ENCODE measurements around the gene CEP85L. TPM values are rescaled to one million over a fixed set of nuclear protein-coding genes. Genes with fewer than 3 reads are reported as not detected.
A peak's percentile ranks its signal among the peaks of the same experiment; 100 is the strongest.

CEP85L gene
- total RNA-seq, 2 donors from 2014 or later = 32.3 to 46.2 TPM

DNA sequence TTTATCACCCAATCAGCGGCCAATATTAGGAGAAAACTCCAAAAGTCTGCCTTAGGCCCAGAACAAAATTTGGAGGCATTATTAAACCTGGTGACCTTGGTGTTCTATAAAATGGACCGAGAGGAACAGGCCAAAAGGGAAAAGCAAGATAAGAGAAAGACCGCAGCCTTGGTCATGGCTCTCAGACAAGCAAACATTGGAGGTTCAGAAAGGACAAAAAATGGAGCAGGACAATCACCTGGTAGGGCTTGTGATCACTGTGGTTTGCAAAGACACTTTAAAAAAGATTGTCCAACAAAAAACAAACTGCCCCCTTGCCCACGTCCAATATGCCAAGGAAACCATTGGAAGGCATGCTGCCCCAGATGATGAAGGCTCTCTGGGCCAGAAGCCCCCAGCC lies 31.2 kb downstream of the CEP85L start:
- H3K9me3 Mint-ChIP-seq = no peaks in the 10 kb centered on the region
- peaks cover 30% of the 10 kb centered on the region for H3K4me1 Mint-ChIP-seq
- H3K36me3 Mint-ChIP-seq (ENCODE audit: low read depth) = peaks cover 20% of the 10 kb centered on the region
- no peak overlapping the region for H3K4me3 Mint-ChIP-seq
- no peaks in the 10 kb centered on the region for H3K27me3 Mint-ChIP-seq
- ATAC-seq (replicated peaks) = no peak
- H3K27ac Mint-ChIP-seq = no peak overlapping the region

DNA sequence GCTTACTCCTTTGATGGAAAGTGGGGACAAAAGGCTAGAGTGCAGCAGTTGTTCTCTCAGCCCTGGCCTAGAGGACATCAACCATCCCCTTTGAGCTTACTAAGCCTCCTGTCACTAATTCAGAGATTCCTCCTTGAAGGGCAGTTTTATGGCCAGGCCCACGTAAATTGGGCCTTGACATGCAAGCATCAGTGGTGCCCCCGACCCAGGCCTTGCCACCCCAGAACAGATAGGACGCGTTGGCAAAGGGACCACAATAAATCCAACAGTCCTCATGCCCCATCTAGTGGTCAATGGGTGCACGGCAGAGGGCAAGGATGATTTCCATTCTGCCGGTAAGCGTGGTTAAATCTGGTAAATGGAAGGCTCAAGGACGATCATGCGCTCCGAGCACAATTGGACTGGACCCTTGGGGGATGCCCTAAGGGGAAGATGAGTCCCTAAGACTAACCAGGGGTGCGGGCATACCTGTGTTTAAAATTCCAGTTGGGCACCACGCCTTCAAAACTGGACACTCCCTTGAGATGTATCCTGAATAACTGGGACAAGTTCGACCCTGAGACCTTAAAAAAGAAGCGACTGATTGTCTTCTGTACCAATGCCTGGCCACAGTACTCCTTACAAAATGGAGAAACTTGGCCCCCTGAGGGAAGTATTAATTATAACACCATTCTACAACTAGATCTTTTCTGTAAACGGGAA lies 32.6 kb downstream of the CEP85L start:
- H3K36me3 Mint-ChIP-seq (ENCODE audit: low read depth) = peaks cover 30% of the 10 kb centered on the region

DNA sequence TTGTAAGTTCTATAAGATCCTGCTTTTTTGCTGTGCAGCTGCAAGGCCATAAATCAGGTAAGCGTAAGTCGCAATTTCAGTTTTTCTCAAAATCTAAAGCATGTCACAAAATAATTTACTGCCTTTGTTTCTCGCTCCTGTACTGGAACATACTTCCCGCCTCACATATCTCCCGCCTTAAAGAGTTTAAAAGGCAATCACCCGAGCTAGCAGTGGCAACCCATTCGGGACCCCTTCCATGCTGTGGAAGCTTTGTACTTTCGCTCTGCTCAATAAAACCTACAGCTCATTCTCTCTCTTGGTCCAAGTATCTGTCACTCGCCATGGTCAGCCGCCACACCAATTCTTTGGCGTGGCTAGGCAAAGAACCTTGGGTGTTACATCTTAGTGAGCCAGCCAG lies 34.0 kb downstream of the CEP85L start:
- no peaks in the 10 kb centered on the region for H3K9me3 Mint-ChIP-seq
- ATAC-seq (replicated peaks) = no peak
- H3K27ac Mint-ChIP-seq = peak overlapping the region; percentile 3
- no peaks in the 10 kb centered on the region for H3K27me3 Mint-ChIP-seq
- peaks cover 39% of the 10 kb centered on the region for H3K36me3 Mint-ChIP-seq (ENCODE audit: low read depth)
- peaks cover 24% of the 10 kb centered on the region for H3K4me1 Mint-ChIP-seq
- no peak overlapping the region for H3K4me3 Mint-ChIP-seq

More for the DNA sequence above, 32.6 kb downstream of the CEP85L start:
- Mint-ChIP-seq H3K27me3 (no peaks in the 10 kb centered on the region), H3K27ac (peak overlapping the region; percentile 43), H3K4me3 (no peak overlapping the region), H3K9me3 (no peaks in the 10 kb centered on the region), H3K4me1 (peaks cover 26% of the 10 kb centered on the region)
- peak; percentile 84 for ATAC-seq (replicated peaks)

DNA sequence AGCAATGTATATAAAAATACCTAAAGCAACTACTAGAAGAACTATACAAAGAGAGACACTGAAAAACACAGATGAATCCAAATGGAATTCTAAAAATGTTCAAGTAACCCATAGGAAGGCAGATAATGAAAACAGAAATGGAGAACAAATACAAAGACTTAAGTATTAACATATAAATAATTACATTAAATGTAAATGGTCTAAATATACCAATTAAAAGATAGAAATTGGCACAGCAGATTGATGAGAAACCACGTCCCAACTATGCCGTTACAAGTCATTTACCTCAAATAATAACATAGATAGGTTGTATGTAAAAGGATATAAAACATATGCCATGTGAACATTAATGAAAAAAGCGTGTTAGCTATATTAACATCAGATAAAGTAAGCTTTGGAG lies 40.1 kb downstream of the CEP85L start:
- ATAC-seq (replicated peaks) = no peak
- no peaks in the 10 kb centered on the region for H3K9me3 Mint-ChIP-seq
- peaks cover 69% of the 10 kb centered on the region for H3K36me3 Mint-ChIP-seq (ENCODE audit: low read depth)
- no peak overlapping the region for H3K4me3 Mint-ChIP-seq
- H3K4me1 Mint-ChIP-seq = peaks cover 36% of the 10 kb centered on the region
- no peaks in the 10 kb centered on the region for H3K27me3 Mint-ChIP-seq
- H3K27ac Mint-ChIP-seq = no peak overlapping the region

DNA sequence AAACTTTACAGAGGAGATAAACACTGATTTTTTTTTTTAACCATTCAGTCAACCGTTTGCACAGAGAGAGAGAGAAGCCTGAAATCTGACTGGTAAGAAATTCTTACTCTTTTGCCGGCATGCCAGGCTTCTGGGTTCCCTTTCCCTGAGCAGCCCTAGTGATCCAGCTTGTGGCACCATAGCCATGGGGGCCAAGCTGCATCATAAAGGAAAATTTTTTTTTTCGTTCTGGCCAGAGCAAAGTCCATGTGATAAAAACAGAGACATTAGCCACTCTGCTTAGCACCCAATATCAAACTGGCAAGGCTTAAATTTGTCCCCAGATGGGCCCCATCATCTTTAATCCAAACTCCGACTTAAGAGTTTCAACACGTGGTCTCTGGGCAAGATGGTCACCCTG lies 44.5 kb downstream of the CEP85L start:
- no peaks in the 10 kb centered on the region for H3K27me3 Mint-ChIP-seq
- H3K9me3 Mint-ChIP-seq = no peaks in the 10 kb centered on the region
- no peak for ATAC-seq (replicated peaks)
- peak overlapping the region; percentile 58 for H3K27ac Mint-ChIP-seq
- peaks cover 57% of the 10 kb centered on the region for H3K36me3 Mint-ChIP-seq (ENCODE audit: low read depth)
- H3K4me1 Mint-ChIP-seq = peaks cover 32% of the 10 kb centered on the region
- H3K4me3 Mint-ChIP-seq = peak overlapping the region; percentile 45

DNA sequence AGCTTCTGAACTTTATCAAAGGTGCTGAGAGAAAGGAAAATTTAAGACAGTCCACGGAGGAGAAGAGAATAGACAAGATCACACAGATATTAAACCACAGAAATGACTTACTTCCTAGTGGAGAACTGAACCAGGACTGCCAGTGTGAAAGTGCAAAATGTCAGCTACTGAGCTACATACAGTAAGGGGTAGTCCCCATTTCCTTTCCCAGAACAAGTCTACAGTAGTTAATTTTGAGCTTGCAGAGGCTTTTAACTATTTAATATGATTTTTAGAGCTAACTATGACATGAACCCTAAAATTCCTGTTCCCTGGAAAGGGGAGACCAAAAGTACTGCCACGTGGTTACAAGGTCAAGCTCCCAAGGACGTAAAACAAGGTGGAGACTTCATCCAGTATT lies 45.1 kb downstream of the CEP85L start:
- H3K4me3 Mint-ChIP-seq = peak overlapping the region; percentile 45
- peak; percentile 64 for ATAC-seq (replicated peaks)
- H3K27me3 Mint-ChIP-seq = no peaks in the 10 kb centered on the region
- H3K27ac Mint-ChIP-seq = peak overlapping the region; percentile 58
- no peaks in the 10 kb centered on the region for H3K9me3 Mint-ChIP-seq
- peaks cover 53% of the 10 kb centered on the region for H3K36me3 Mint-ChIP-seq (ENCODE audit: low read depth)
- peaks cover 30% of the 10 kb centered on the region for H3K4me1 Mint-ChIP-seq

DNA sequence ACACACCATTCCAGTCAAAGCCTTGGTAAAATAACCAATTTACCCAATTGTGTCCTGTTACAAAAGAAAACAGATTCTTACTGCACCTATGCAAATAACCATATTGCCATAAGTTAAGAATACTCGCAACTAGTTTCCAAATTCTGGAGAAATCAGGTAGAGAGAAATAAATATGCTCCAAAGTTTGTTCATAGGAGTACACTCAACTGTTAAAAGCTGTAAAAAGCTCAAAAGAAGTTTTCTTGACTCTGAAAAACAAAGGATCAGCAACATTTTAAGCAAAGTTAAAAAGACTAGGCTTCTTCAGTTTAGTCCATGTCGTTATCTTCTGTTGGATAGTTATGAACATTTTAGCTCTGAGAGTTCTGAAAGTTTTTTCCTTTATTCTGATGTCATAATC lies 48.0 kb downstream of the CEP85L start:
- Mint-ChIP-seq H3K9me3 (no peaks in the 10 kb centered on the region), H3K4me3 (no peak overlapping the region), H3K27me3 (no peaks in the 10 kb centered on the region), H3K4me1 (peaks cover 22% of the 10 kb centered on the region), H3K36me3 (ENCODE audit: low read depth) (peaks cover 43% of the 10 kb centered on the region), H3K27ac (no peak overlapping the region)
- ATAC-seq (replicated peaks) = no peak

DNA sequence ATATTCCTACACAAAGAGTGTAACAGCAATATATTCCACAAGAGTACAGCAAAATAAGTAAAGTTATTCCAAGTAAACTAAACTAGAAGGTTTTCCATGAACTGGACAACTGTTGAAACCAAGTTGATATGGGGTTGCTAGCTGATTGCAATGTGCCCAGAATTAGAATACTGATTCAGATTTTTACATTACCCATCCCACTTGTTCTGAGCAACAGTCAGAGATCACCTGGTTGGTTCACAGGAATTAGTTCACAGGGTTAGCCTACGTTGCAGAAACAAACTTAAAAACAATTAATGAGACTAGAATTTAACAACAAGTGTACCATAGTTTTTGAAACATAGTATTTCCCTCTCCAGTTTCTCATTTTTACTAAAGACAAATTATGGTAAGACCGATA lies 49.1 kb downstream of the CEP85L start:
- Mint-ChIP-seq H3K36me3 (ENCODE audit: low read depth) (peaks cover 34% of the 10 kb centered on the region), H3K27ac (no peak overlapping the region)

DNA sequence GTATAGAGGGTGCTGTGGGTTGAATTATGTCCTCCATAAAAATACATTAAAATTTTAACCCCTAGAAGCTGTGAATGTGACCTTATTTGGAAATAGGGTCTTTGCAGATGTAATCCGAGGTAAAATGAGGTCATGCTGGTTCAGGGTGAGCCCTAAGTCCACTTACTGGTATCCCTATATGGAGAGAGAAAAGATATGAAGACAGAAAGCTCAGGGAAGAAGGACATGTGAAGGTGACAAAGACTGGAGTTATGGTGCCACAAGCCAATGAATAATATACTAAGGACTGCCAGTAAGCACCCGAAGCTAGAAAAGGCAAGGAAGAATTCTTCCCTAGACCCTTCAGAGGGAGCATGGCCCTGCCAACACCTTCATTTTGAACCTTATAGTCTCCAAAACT lies 53.1 kb downstream of the CEP85L start:
- Mint-ChIP-seq H3K27ac (no peak overlapping the region), H3K9me3 (peaks cover 3% of the 10 kb centered on the region), H3K4me1 (peaks cover 19% of the 10 kb centered on the region), H3K36me3 (ENCODE audit: low read depth) (peaks cover 21% of the 10 kb centered on the region), H3K27me3 (no peaks in the 10 kb centered on the region), H3K4me3 (no peak overlapping the region)
- no peak for ATAC-seq (replicated peaks)

More for the DNA sequence above, 49.1 kb downstream of the CEP85L start:
- no peak overlapping the region for H3K4me3 Mint-ChIP-seq
- ATAC-seq (replicated peaks) = no peak
- no peaks in the 10 kb centered on the region for H3K27me3 Mint-ChIP-seq
- H3K9me3 Mint-ChIP-seq = no peaks in the 10 kb centered on the region
- H3K4me1 Mint-ChIP-seq = peaks cover 20% of the 10 kb centered on the region

DNA sequence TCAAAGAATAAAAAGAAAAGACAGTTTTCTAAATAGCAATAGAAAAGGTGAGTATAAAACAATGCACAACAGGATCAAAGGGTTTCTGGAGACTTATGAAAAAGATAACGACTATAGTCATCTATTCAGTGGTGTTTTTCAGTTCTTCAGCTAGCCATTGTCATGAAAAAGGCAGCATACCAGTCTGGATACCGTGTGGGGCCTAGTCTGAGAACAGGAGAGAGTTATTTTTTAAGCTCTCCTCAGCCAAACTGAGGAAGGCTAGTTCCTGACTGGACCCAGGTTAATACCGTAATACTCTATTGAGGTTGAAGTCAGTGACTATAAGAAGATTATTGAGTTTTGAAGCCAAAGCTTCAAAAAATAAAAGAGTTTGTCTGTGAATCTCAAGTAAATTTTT lies 53.8 kb downstream of the CEP85L start:
- H3K36me3 Mint-ChIP-seq (ENCODE audit: low read depth) = peaks cover 15% of the 10 kb centered on the region
- peaks cover 19% of the 10 kb centered on the region for H3K4me1 Mint-ChIP-seq
- ATAC-seq (replicated peaks) = no peak
- peaks cover 3% of the 10 kb centered on the region for H3K9me3 Mint-ChIP-seq
- no peaks in the 10 kb centered on the region for H3K27me3 Mint-ChIP-seq
- no peak overlapping the region for H3K4me3 Mint-ChIP-seq
- no peak overlapping the region for H3K27ac Mint-ChIP-seq

DNA sequence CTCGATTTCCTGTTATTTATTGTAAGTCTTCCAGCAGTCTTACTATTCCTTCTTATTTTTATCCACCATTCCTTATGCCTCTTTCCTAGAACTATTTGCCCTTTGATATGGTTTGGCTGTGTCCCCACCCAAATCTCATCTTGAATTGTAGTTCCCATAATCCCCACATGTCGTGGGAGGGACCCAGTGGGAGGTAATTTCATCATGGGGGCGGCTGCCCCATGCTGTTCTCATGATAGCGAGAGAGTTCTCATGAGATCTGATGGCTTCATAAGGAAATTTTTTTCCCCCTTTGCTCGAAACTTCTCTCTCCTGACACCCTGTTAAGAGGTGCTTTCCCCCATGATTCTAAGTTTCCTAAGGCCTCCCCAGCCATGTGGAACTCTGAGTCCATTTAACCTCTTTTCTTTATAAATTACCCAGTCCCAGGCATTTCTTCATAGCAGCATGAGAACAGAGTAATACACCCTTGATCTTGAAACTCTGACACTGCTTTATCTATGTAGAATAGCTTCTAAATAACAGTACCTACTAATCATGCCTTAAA lies 54.5 kb downstream of the CEP85L start:
- Mint-ChIP-seq H3K36me3 (ENCODE audit: low read depth) (peaks cover 7% of the 10 kb centered on the region), H3K4me3 (peak overlapping the region; percentile 11), H3K27me3 (no peaks in the 10 kb centered on the region), H3K4me1 (peaks cover 19% of the 10 kb centered on the region), H3K9me3 (peaks cover 3% of the 10 kb centered on the region), H3K27ac (peak overlapping the region; percentile 68)
- peak; percentile 35 for ATAC-seq (replicated peaks)

DNA sequence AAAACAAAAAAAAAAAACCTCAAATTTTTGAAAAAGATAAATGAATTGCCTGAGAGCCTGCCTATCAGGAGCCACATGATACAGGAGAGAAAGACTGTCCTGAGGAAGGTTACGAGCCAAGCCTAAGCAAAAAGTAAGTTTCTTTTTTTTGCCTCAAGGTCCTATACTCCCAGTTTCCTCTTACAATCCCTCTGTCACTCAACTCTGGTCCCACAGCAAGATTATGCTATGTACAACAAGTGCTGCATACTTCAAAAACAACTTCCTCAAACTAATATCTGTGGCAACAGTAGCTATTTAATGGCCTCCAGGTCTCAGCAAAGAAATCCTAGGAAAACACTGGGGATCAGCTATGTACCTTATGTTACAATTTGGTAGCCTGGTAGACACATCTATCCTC lies 56.5 kb downstream of the CEP85L start:
- no peak overlapping the region for H3K27ac Mint-ChIP-seq
- H3K27me3 Mint-ChIP-seq = no peaks in the 10 kb centered on the region
- no peak for ATAC-seq (replicated peaks)
- H3K4me1 Mint-ChIP-seq = peaks cover 25% of the 10 kb centered on the region
- peaks cover 3% of the 10 kb centered on the region for H3K9me3 Mint-ChIP-seq
- peaks cover 19% of the 10 kb centered on the region for H3K36me3 Mint-ChIP-seq (ENCODE audit: low read depth)
- no peak overlapping the region for H3K4me3 Mint-ChIP-seq

DNA sequence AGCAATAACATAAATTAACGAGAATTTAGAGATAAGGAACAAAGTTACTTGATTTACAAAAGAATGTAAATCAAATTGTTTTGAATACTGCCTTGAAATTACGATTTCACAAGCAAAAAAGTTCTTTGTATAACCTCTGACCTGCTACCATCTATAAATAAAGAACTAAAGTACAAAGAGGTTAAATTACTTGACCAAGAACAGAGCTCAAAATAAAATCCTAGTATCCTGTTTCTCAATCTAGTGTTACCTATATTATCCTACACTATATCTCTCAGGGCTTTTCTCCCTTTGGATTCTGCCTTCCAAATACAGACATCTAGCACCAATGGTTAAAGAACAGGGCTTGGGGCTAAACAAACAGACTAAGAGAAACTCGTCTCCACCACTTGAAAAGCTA lies 59.5 kb downstream of the CEP85L start:
- Mint-ChIP-seq H3K36me3 (ENCODE audit: low read depth) (peaks cover 19% of the 10 kb centered on the region), H3K4me3 (no peak overlapping the region), H3K27me3 (no peaks in the 10 kb centered on the region), H3K27ac (no peak overlapping the region), H3K4me1 (peaks cover 22% of the 10 kb centered on the region), H3K9me3 (peaks cover 3% of the 10 kb centered on the region)
- no peak for ATAC-seq (replicated peaks)

DNA sequence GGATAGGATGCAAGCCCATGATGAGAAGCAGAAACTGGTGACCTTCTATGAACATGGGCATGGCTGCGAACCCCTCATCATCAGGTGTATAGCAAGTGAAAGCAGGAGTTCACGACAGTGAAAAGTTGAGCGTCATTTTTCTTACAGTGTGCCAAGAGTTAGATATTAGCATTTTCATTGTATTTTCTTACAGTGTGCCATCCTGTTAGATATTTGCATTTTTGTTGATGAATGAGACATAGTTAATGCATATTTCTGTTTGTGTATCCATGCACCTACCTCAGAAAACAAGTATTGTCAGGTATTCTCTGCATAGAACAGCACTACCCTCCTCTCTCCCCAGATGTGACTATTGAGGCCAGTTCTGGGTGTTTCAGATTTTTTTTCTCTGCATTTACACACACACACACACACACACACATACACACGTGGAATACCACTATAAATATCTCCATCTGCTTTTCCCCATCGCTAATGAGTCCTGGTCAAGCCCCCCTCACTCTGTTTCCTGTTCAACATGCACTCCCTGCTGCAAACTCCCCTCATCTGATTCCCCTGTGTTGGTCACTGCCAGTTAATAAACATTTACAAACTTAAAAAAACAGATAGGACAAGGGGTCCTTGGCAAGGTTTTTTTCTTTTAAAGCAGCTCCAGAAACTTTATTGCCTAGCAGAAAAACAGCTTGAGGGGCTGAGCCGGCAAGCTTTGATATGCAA lies 61.6 kb downstream of the CEP85L start:
- H3K27ac Mint-ChIP-seq = no peak overlapping the region

DNA sequence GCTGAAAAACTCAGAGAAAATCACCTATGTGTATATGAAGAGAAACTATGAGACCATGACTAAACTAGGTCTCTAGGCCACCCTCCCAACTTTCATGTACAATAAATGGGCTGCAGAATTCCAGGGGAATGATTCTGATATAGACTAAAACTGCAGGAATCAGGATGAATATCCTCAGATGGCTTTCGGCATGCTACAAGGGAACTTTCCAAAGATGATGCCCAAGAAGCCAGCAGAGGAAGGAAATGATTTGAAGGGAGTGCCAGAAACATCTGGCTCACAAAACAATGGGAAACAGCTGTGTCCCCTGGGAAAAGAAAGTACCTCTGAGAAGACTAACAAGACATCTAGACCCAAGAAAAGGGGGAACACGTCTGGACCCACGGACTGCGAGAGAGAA lies 62.2 kb downstream of the CEP85L start:
- ATAC-seq (replicated peaks) = no peak
- no peaks in the 10 kb centered on the region for H3K9me3 Mint-ChIP-seq
- peaks cover 19% of the 10 kb centered on the region for H3K36me3 Mint-ChIP-seq (ENCODE audit: low read depth)
- no peak overlapping the region for H3K4me3 Mint-ChIP-seq
- H3K27me3 Mint-ChIP-seq = no peaks in the 10 kb centered on the region
- no peak overlapping the region for H3K27ac Mint-ChIP-seq
- H3K4me1 Mint-ChIP-seq = peaks cover 24% of the 10 kb centered on the region

More for the DNA sequence above, 61.6 kb downstream of the CEP85L start:
- Mint-ChIP-seq H3K36me3 (ENCODE audit: low read depth) (peaks cover 19% of the 10 kb centered on the region), H3K4me3 (no peak overlapping the region), H3K4me1 (peaks cover 24% of the 10 kb centered on the region), H3K27me3 (no peaks in the 10 kb centered on the region), H3K9me3 (no peaks in the 10 kb centered on the region)
- no peak for ATAC-seq (replicated peaks)
